ENCODE data around the gene SEZ6L2. TPM values are rescaled to one million over a fixed set of nuclear protein-coding genes. Genes with fewer than 3 reads are reported as not detected.

Gene SEZ6L2
- total RNA-seq, 1 donor from 2014 or later = 34.2 TPM

DNA sequence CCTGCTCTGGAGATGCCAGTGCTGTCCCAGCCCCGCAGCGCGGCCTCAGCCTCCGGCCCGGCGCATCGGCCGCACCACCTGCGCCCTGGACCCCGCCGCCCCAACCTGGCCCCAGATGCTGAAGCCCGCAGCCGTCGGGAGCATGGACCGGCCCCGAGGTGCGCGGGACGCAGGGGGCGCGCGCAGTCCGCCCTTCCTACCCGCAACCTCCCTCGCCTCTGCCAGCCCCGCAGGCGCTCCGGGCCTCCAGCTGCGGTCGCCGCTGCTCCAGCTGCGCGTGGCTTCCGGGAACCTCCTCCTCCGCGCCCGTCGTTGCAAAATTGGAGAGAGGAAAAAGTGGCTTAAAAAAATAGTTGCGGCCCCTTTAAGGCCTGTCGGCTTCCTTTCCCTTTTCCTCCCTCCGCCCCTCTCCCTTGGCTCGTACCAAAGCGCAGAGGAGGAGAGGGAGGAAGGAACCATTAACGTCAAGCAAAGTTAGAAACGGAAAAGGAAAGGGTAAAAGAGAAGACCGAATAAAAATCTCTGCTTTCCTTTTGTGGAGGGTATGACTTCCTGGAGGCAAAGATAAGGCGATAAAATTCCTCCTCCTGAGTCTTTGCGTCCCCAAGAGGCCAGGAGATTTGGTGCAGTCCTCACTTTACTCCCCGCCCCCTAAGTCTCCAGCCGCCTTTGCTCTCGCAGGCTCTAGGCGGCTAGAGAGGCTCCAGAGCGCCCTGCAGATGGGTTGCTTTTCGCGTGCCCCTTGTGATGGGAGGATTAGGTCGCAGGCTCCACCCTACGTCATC is 36.3 kb downstream of the SEZ6L2 start, which contains the start of gene CDIPT:
Gene CDIPT (minus strand): TSS at position 343 of the 785 bp plus-strand sequence. CDS start 369 bp downstream, outside the sequence.
- peaks cover 16% of the 10 kb centered on the region for H3K4me1 Mint-ChIP-seq (ENCODE audit: unreplicated experiment)
- peaks cover 11% of the 10 kb centered on the region for H3K36me3 Mint-ChIP-seq (ENCODE audit: low read depth, unreplicated experiment)
- no peaks in the 10 kb centered on the region for H3K9me3 Mint-ChIP-seq (ENCODE audit: unreplicated experiment)
- peak within 1 kb of the TSS; percentile 98 for H3K27ac Mint-ChIP-seq (ENCODE audit: unreplicated experiment)
- peak; percentile 86 for DNase-seq (ENCODE audit: low spot score)
- peak within 1 kb of the TSS; percentile 97 for H3K4me3 Mint-ChIP-seq (ENCODE audit: unreplicated experiment)
- TF ChIP-seq, protein P1, sequence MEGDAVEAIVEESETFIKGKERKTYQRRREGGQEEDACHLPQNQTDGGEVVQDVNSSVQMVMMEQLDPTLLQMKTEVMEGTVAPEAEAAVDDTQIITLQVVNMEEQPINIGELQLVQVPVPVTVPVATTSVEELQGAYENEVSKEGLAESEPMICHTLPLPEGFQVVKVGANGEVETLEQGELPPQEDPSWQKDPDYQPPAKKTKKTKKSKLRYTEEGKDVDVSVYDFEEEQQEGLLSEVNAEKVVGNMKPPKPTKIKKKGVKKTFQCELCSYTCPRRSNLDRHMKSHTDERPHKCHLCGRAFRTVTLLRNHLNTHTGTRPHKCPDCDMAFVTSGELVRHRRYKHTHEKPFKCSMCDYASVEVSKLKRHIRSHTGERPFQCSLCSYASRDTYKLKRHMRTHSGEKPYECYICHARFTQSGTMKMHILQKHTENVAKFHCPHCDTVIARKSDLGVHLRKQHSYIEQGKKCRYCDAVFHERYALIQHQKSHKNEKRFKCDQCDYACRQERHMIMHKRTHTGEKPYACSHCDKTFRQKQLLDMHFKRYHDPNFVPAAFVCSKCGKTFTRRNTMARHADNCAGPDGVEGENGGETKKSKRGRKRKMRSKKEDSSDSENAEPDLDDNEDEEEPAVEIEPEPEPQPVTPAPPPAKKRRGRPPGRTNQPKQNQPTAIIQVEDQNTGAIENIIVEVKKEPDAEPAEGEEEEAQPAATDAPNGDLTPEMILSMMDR (IDR thresholded peaks at IDR 0.05; ENCODE audit: unreplicated experiment) = no peak
- peaks cover 13% of the 10 kb centered on the region for H3K27me3 Mint-ChIP-seq (ENCODE audit: unreplicated experiment)

GRCh38 chr16:29862383-29862883 is 36.9 kb downstream of the SEZ6L2 start:
- peaks cover 11% of the 10 kb centered on the region for H3K36me3 Mint-ChIP-seq (ENCODE audit: low read depth, unreplicated experiment)
- H3K27me3 Mint-ChIP-seq (ENCODE audit: unreplicated experiment) = peaks cover 13% of the 10 kb centered on the region
- DNase-seq (ENCODE audit: low spot score) = peak; percentile 21
- H3K9me3 Mint-ChIP-seq (ENCODE audit: unreplicated experiment) = no peaks in the 10 kb centered on the region
- TF ChIP-seq, protein P1 (IDR thresholded peaks at IDR 0.05; ENCODE audit: unreplicated experiment) = no peak
- peak overlapping the region; percentile 76 for H3K27ac Mint-ChIP-seq (ENCODE audit: unreplicated experiment)
- H3K4me1 Mint-ChIP-seq (ENCODE audit: unreplicated experiment) = peaks cover 16% of the 10 kb centered on the region
- peak overlapping the region; percentile 97 for H3K4me3 Mint-ChIP-seq (ENCODE audit: unreplicated experiment)

GRCh38 chr16:29860218-29860617 is 39.1 kb downstream of the SEZ6L2 start:
- DNase-seq (ENCODE audit: low spot score) = no peak
- Mint-ChIP-seq H3K27me3 (ENCODE audit: unreplicated experiment) (peaks cover 13% of the 10 kb centered on the region), H3K27ac (ENCODE audit: unreplicated experiment) (no peak overlapping the region), H3K4me3 (ENCODE audit: unreplicated experiment) (no peak overlapping the region), H3K9me3 (ENCODE audit: unreplicated experiment) (no peaks in the 10 kb centered on the region), H3K36me3 (ENCODE audit: low read depth, unreplicated experiment) (peaks cover 11% of the 10 kb centered on the region), H3K4me1 (ENCODE audit: unreplicated experiment) (peaks cover 16% of the 10 kb centered on the region)
- TF ChIP-seq, protein P1 (IDR thresholded peaks at IDR 0.05; ENCODE audit: unreplicated experiment) = no peak

DNA sequence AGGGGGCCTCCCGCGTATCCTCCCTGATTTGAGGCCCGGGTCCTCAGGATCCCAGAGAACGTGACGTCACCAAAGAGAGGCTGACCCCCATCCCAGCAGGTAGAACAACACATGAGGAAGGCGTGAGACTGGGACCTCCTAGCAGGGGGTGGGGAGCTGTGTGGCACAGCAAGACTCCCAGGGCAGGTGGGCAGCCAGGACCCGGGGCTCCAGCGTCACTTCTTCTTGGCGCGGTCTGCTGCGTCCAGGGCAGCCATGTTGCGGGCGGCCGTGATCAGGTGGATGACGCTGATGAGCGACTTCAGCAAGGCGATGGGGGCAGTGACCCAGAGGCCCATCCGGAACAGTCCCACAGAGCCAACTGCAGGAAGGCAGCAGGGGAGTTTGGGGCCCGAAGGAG is 40.4 kb downstream of the SEZ6L2 start:
- no peaks in the 10 kb centered on the region for H3K9me3 Mint-ChIP-seq (ENCODE audit: unreplicated experiment)
- no peak overlapping the region for H3K27ac Mint-ChIP-seq (ENCODE audit: unreplicated experiment)
- peaks cover 11% of the 10 kb centered on the region for H3K36me3 Mint-ChIP-seq (ENCODE audit: low read depth, unreplicated experiment)
- DNase-seq (ENCODE audit: low spot score) = no peak
- peaks cover 16% of the 10 kb centered on the region for H3K4me1 Mint-ChIP-seq (ENCODE audit: unreplicated experiment)
- TF ChIP-seq, protein P1 (IDR thresholded peaks at IDR 0.05; ENCODE audit: unreplicated experiment) = no peak
- no peak overlapping the region for H3K4me3 Mint-ChIP-seq (ENCODE audit: unreplicated experiment)
- peaks cover 12% of the 10 kb centered on the region for H3K27me3 Mint-ChIP-seq (ENCODE audit: unreplicated experiment)

Data from endothelial cell (in vitro differentiated cells).